ENCODE measurements around the gene SPATA6L. TPM values are rescaled to one million over a fixed set of nuclear protein-coding genes. Genes with fewer than 3 reads are reported as not detected.

Gene SPATA6L
- total and polyA plus RNA-seq, 2 of the 13 experiments (the other 11 are each of a cell fraction or from before 2014, with no cell fraction given) = 1.1 to 1.9 TPM

DNA sequence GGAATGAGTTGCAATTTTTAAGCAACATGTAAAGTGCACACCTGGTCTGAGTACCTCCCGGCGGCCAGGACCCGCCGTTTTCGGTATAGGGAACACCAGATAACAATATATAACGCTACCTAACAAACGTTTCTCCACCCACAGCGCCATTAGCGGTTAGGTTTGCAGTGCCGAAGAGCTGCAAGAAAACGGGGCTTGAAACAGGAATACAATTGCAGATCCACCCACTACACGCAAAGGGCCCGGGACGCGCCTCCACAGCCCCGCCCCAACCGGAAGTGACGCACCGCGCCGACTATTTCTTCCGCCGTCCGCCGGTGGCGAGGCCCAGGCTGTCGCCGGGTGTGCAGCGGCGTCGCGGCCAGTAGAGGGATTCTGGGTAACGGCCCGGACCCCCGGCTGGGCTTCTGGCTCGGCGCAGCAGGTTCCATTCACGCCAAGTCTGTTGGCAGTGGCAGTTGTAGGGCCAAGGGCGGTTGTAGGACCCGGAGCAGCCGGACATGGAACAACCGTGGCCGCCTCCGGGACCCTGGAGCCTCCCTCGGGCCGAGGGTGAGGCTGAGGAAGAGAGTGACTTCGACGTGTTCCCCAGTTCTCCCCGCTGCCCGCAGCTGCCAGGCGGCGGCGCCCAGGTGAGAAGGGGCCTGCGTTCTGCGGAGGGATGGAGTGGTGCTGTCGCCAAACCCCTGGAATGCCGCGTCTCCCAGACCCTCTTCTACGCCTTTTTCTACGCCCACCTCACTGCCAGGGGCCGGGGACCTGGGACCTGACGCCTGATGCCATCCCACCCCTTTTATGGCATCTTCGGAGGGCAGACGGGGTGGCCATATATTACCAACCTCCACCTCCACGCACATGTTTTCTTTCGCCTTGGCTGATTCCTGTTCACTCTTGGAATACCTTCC lies 13.2 kb upstream of the SPATA6L start, which contains the start of gene CDC37L1 (continued):
- TF ChIP-seq THAP9 (CRISPR knock-in tag; IDR thresholded peaks at IDR 0.05; ENCODE audit: borderline replicate concordance) (peak; percentile 85; the same call in 1 of the 2 replicates), NKX3-1 (CRISPR knock-in tag; IDR thresholded peaks at IDR 0.05) (peak; percentile 89), KDM4B (CRISPR knock-in tag; IDR thresholded peaks at IDR 0.05) (peak; percentile 54; the same call in 1 of the 2 replicates), FOXK2 (IDR thresholded peaks at IDR 0.05) (no peak), SETDB1 (CRISPR knock-in tag; IDR thresholded peaks at IDR 0.05; ENCODE audit: borderline replicate concordance) (no peak), HNRNPLL (IDR thresholded peaks at IDR 0.05; ENCODE audit: low read depth, low read length, poor library complexity, severe bottlenecking) (peak; percentile 93), ZZZ3 (CRISPR knock-in tag; IDR thresholded peaks at IDR 0.05; ENCODE audit: borderline replicate concordance) (0 out of 2 replicates have a peak, but pooled peaks have one; percentile 64), ZBTB44 (CRISPR knock-in tag; IDR thresholded peaks at IDR 0.05) (no peak; the same call in 1 of the 2 replicates), SIX1 (CRISPR knock-in tag; IDR thresholded peaks at IDR 0.05; ENCODE audit: borderline replicate concordance) (no peak), ZNF33B (CRISPR knock-in tag; IDR thresholded peaks at IDR 0.05) (peak; percentile 94), MLXIP (CRISPR knock-in tag; IDR thresholded peaks at IDR 0.05; ENCODE audit: borderline replicate concordance) (peak; percentile 39; the same call in 1 of the 2 replicates), ZNF33A (CRISPR knock-in tag; IDR thresholded peaks at IDR 0.05; ENCODE audit: borderline replicate concordance) (0 out of 2 replicates have a peak, but pooled peaks have one; percentile 38), ZNF672 (CRISPR knock-in tag; IDR thresholded peaks at IDR 0.05) (0 out of 2 replicates have a peak, but pooled peaks have one; percentile 40), ZNF605 (CRISPR knock-in tag; IDR thresholded peaks at IDR 0.05) (peak; percentile 94), NR2F1 (CRISPR knock-in tag; IDR thresholded peaks at IDR 0.05) (no peak)
- TF ChIP-seq, protein P1, sequence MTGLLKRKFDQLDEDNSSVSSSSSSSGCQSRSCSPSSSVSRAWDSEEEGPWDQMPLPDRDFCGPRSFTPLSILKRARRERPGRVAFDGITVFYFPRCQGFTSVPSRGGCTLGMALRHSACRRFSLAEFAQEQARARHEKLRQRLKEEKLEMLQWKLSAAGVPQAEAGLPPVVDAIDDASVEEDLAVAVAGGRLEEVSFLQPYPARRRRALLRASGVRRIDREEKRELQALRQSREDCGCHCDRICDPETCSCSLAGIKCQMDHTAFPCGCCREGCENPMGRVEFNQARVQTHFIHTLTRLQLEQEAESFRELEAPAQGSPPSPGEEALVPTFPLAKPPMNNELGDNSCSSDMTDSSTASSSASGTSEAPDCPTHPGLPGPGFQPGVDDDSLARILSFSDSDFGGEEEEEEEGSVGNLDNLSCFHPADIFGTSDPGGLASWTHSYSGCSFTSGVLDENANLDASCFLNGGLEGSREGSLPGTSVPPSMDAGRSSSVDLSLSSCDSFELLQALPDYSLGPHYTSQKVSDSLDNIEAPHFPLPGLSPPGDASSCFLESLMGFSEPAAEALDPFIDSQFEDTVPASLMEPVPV (CRISPR knock-in tag; IDR thresholded peaks at IDR 0.05) = peak; percentile 87
- TF ChIP-seq, protein P2, sequence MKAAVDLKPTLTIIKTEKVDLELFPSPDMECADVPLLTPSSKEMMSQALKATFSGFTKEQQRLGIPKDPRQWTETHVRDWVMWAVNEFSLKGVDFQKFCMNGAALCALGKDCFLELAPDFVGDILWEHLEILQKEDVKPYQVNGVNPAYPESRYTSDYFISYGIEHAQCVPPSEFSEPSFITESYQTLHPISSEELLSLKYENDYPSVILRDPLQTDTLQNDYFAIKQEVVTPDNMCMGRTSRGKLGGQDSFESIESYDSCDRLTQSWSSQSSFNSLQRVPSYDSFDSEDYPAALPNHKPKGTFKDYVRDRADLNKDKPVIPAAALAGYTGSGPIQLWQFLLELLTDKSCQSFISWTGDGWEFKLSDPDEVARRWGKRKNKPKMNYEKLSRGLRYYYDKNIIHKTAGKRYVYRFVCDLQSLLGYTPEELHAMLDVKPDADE (CRISPR knock-in tag; IDR thresholded peaks at IDR 0.05) = no peak; the same call in 1 of the 2 replicates

Measured in HepG2 (cell line).